CD14-positive monocyte (primary cell): ENCODE data around the gene ST7L. TPM values are rescaled to one million over a fixed set of nuclear protein-coding genes. Genes with fewer than 3 reads are reported as not detected.

Source experiments
- DNase-seq, 3 donors: peaks; one replicate each; pipeline ENCODE4 v3.0.0-alpha.2; 2011 to 2022
- H2AFZ ChIP-seq: 2 replicates; pipeline ENCODE4 v1.6.0; 2012; ENCODE audit warnings: mild to moderate bottlenecking, low read depth, low read length, inconsistent platforms; ENCODE audit not compliant: insufficient read depth, poor library complexity, severe bottlenecking
- H3K27ac ChIP-seq, 2 donors: 1 replicate in 1 of 2; 2 replicates in 1 of 2; pipeline ENCODE4 v1.5.1; 2012 to 2013; ENCODE audit warnings: low read length in 2 of 2, control low read depth in 1 of 2, inconsistent platforms in 1 of 2, low read depth in 1 of 2, mild to moderate bottlenecking in 1 of 2
- H3K27me3 ChIP-seq, 2 donors: one replicate each; pipeline versions ENCODE4 v1.6.0 to v1.6.1; 2011 to 2013; ENCODE audit warnings: low read length in 2 of 2; ENCODE audit not compliant: control insufficient read depth in 2 of 2, insufficient read depth in 2 of 2
- H3K36me3 ChIP-seq, 2 donors: replicated peaks in 1 of 2; 1 replicate in 1 of 2; 2 replicates in 1 of 2; pipeline versions ENCODE4 v1.5.1 to v1.6.1; 2012 to 2013; ENCODE audit warnings: low read length in 2 of 2, control low read depth in 1 of 2, inconsistent platforms in 1 of 2, mild to moderate bottlenecking in 1 of 2; ENCODE audit not compliant: insufficient read depth in 2 of 2, control insufficient read depth in 1 of 2
- H3K4me1 ChIP-seq, 2 donors: 1 replicate in 1 of 2; 2 replicates in 1 of 2; pipeline versions ENCODE4 v1.5.1 to v1.6.1; 2012 to 2013; ENCODE audit warnings: low read length in 2 of 2, control low read depth in 1 of 2, inconsistent platforms in 1 of 2, mild to moderate bottlenecking in 1 of 2, moderate library complexity in 1 of 2; ENCODE audit not compliant: insufficient read depth in 2 of 2, control insufficient read depth in 1 of 2
- H3K4me2 ChIP-seq: replicated peaks from 2 replicates; pipeline ENCODE3; 2012; ENCODE audit warnings: low read length, moderate library complexity, mild to moderate bottlenecking; ENCODE audit not compliant: poor library complexity, severe bottlenecking; ENCODE audit errors: extremely low read depth
- H3K4me3 ChIP-seq, 3 experiments: fragments of 200-600 bp in 1 of 3; sonication (generic) in 1 of 3; replicated peaks in 1 of 3; 1 replicate in 2 of 3; 2 replicates in 1 of 3; pipeline ENCODE4 v1.5.1; 2011 to 2013; ENCODE audit warnings: low read length in 3 of 3, mild to moderate bottlenecking in 3 of 3, control low read depth in 2 of 3, low read depth in 2 of 3, inconsistent platforms in 1 of 3, moderate library complexity in 1 of 3
- H3K79me2 ChIP-seq: 2 replicates; pipeline ENCODE4 v1.6.0; 2012; ENCODE audit warnings: mild to moderate bottlenecking, control low read depth, inconsistent platforms, low read length, moderate library complexity; ENCODE audit not compliant: insufficient read depth
- H3K9ac ChIP-seq: 2 replicates; pipeline ENCODE4 v1.6.0; 2017; ENCODE audit warnings: low read length, mild to moderate bottlenecking; ENCODE audit not compliant: insufficient read depth, poor library complexity, severe bottlenecking
- H3K9me3 ChIP-seq, 2 donors: replicated peaks in 1 of 2; 1 replicate in 1 of 2; 2 replicates in 1 of 2; pipeline versions ENCODE4 v1.5.1 to v1.6.1; 2012 to 2013; ENCODE audit warnings: low read length in 2 of 2, control low read depth in 1 of 2; ENCODE audit not compliant: control insufficient read depth in 1 of 2, insufficient read depth in 1 of 2
- H4K20me1 ChIP-seq: 2 replicates; pipeline ENCODE4 v1.6.0; 2012; ENCODE audit warnings: mild to moderate bottlenecking, low read length, control low read depth, moderate library complexity; ENCODE audit not compliant: insufficient read depth
- H3K27ac Mint-ChIP-seq, 7 donors: one replicate each; pipeline ENCODE4 v1.8.0; 2020; ENCODE audit warnings: mild to moderate bottlenecking in 7 of 7, mixed read lengths in 7 of 7, moderate library complexity in 6 of 7, inconsistent platforms in 2 of 7
- H3K27me3 Mint-ChIP-seq, 3 donors: one replicate each; pipeline ENCODE4 v1.8.0; 2021 to 2022; ENCODE audit warnings: low read depth in 3 of 3, mild to moderate bottlenecking in 3 of 3, mixed read lengths in 3 of 3, moderate library complexity in 3 of 3, inconsistent platforms in 1 of 3
- H3K36me3 Mint-ChIP-seq, 2 donors: one replicate each; pipeline ENCODE4 v1.8.0; 2020; ENCODE audit warnings: mixed read lengths in 2 of 2, inconsistent platforms in 1 of 2, mild to moderate bottlenecking in 1 of 2
- H3K4me1 Mint-ChIP-seq: one replicate; pipeline ENCODE4 v1.8.0; 2020; ENCODE audit warnings: mild to moderate bottlenecking, mixed read lengths
- H3K4me3 Mint-ChIP-seq, 2 donors: one replicate each; pipeline ENCODE4 v1.8.0; 2020; ENCODE audit warnings: mild to moderate bottlenecking in 2 of 2, mixed read lengths in 2 of 2, moderate library complexity in 1 of 2
- H3K9me3 Mint-ChIP-seq, 7 donors: one replicate each; pipeline ENCODE4 v1.8.0; 2020 to 2022; ENCODE audit warnings: mixed read lengths in 7 of 7, mild to moderate bottlenecking in 6 of 7, moderate library complexity in 6 of 7, inconsistent platforms in 2 of 7
- CTCF ChIP-seq: fragments of 200-600 bp; IDR thresholded peaks from one replicate; pipeline ENCODE4 v1.8.0; 2022; ENCODE audit warnings: antibody characterized with exemption, mild to moderate bottlenecking
- WGBS: methylation state at CpG from one replicate; pipeline ENCODE4 v1.1.5; 2013; ENCODE audit warnings: missing lambda C conversion rate; ENCODE audit not compliant: insufficient coverage; 5-methylcytosine and 5-hydroxymethylcytosine counted together
- intact Hi-C, 2 donors: fragments of 100-400 bp; cut with micrococcal nuclease; formaldehyde crosslinking; loops; one replicate each; pipeline versions ENCODE4 v1.15.0 to v1.15.1; 2023
- polyA plus RNA-seq, 3 donors: library from polyadenylated mRNA; depleted of rRNA in 1 of 3; unstranded in 2 of 3; stranded (reverse) in 1 of 3; fragments of 300-500 nt in 2 of 3; fragments of >200 nt in 1 of 3; fragmentation: Illumina TruSeq in 2 of 3; gene quantifications; 1 replicate in 2 of 3; 2 replicates in 1 of 3; pipeline ENCODE4 v1.2.3, GENCODE V29; 2012 to 2021

Gene ST7L
- polyA plus RNA-seq, 3 donors = 5.4 to 10.0 (median 6.1) TPM

- 100% methylated on average over 5 of the region's 8 CpGs for WGBS
- Histone ChIP-seq H3K79me2 (no peaks in the 10 kb centered on the region), H3K4me2 (no peak overlapping the region), H3K4me1 (no peaks in the 10 kb centered on the region), H3K27ac (no peak overlapping the region), H3K27me3 (no peaks in the 10 kb centered on the region), H3K4me3 (no peak overlapping the region), H3K9ac (no peak overlapping the region), H2AFZ (no peak overlapping the region), H4K20me1 (no peaks in the 10 kb centered on the region), H3K36me3 (peaks cover 15 to 43% of the 10 kb centered on the region in 2 donors), H3K9me3 (no peaks in the 10 kb centered on the region)
- H3K27me3 Mint-ChIP-seq = no peaks in the 10 kb centered on the region
- H3K4me3 Mint-ChIP-seq = no peak overlapping the region
- intact Hi-C loops = no loop called here
- H3K4me1 Mint-ChIP-seq = no peaks in the 10 kb centered on the region
- no peak for TF ChIP-seq CTCF
- DNase-seq = peak in 1 of 3 donors; percentile 3
- H3K27ac Mint-ChIP-seq = no peak overlapping the region
- H3K36me3 Mint-ChIP-seq = peaks cover 34 to 62% of the 10 kb centered on the region in 2 donors
- H3K9me3 Mint-ChIP-seq = peaks cover 0 to 4% (median 0%) of the 10 kb centered on the region in 7 donors
Observed at GRCh38 chr1:112575154-112575804, 43.7 kb downstream of the ST7L start.

- no peak for TF ChIP-seq CTCF
- WGBS = 100% methylated on average over 1 of the region's 1 CpG
- H3K4me3 ChIP-seq = no peak overlapping the region
- H3K36me3 ChIP-seq = peaks cover 0 to 10% of the 10 kb centered on the region in 2 donors
- Mint-ChIP-seq H3K9me3 (peaks cover 0 to 1% (median 0%) of the 10 kb centered on the region in 7 donors), H3K4me3 (no peak overlapping the region), H3K27ac (no peak overlapping the region), H3K4me1 (no peaks in the 10 kb centered on the region), H3K36me3 (peaks cover 11 to 19% of the 10 kb centered on the region in 2 donors), H3K27me3 (no peaks in the 10 kb centered on the region)
- no peaks in the 10 kb centered on the region for H3K9me3 ChIP-seq
- H3K27ac ChIP-seq = no peak overlapping the region
- no peak overlapping the region for H2AFZ ChIP-seq
- H3K4me1 ChIP-seq = no peaks in the 10 kb centered on the region
- no peak overlapping the region for H3K9ac ChIP-seq
- no peaks in the 10 kb centered on the region for H3K79me2 ChIP-seq
- no peak for DNase-seq
- intact Hi-C loops = no loop called here
- H3K4me2 ChIP-seq = no peak overlapping the region
- H3K27me3 ChIP-seq = no peaks in the 10 kb centered on the region
- no peaks in the 10 kb centered on the region for H4K20me1 ChIP-seq
Observed at GRCh38 chr1:112565800-112566199, 53.1 kb downstream of the ST7L start.
